Measurements from ENCODE around the gene TSPAN32. TPM values are rescaled to one million over a fixed set of nuclear protein-coding genes. Genes with fewer than 3 reads are reported as not detected.

Gene TSPAN32
- total RNA-seq = 3.4 and 4.5 TPM in 2 replicates
- long read RNA-seq = 0 reads

GRCh38 chr11:2301631-2302305 is at the start of gene TSPAN32, which contains the start of gene C11orf21:
Gene TSPAN32 (plus strand): TSS chr11:2302013. CDS start chr11:2302150, 137 bp downstream.
Gene C11orf21 (minus strand): TSS chr11:2301918. CDS start chr11:2301808, 110 bp downstream.
- no peak within 1 kb of the TSS for H3K27ac Mint-ChIP-seq
- H3K4me1 Mint-ChIP-seq (ENCODE audit: low read depth) = peaks cover 6% of the 10 kb centered on the region
- DNase-seq (ENCODE audit: low spot score, unreplicated experiment) = no peak
- no peaks in the 10 kb centered on the region for H3K9me3 Mint-ChIP-seq (ENCODE audit: low read depth)
- TF ChIP-seq CTCF (IDR thresholded peaks at IDR 0.05; ENCODE audit: unreplicated experiment) = no peak
- peaks cover 14% of the 10 kb centered on the region for H3K27me3 Mint-ChIP-seq
- no peak within 1 kb of the TSS for H3K4me3 Mint-ChIP-seq (ENCODE audit: low read depth)
- H3K36me3 Mint-ChIP-seq (ENCODE audit: insufficient read depth) = no peaks in the 10 kb centered on the region

- peaks cover 45% of the 10 kb centered on the region for H3K27me3 Mint-ChIP-seq
These were observed 49.8 kb upstream of the TSPAN32 start for GRCh38 chr11:2252018-2252417.

GRCh38 chr11:2256293-2256913 is 45.4 kb upstream of the TSPAN32 start:
- H3K9me3 Mint-ChIP-seq (ENCODE audit: low read depth) = peaks cover 7% of the 10 kb centered on the region
- no peak for DNase-seq (ENCODE audit: low spot score, unreplicated experiment)
- no peaks in the 10 kb centered on the region for H3K36me3 Mint-ChIP-seq (ENCODE audit: insufficient read depth)
- H3K27ac Mint-ChIP-seq = peak overlapping the region; percentile 84
- H3K27me3 Mint-ChIP-seq = peaks cover 37% of the 10 kb centered on the region
- no peak overlapping the region for H3K4me3 Mint-ChIP-seq (ENCODE audit: low read depth)
- TF ChIP-seq CTCF (IDR thresholded peaks at IDR 0.05; ENCODE audit: unreplicated experiment) = no peak
- no peaks in the 10 kb centered on the region for H3K4me1 Mint-ChIP-seq (ENCODE audit: low read depth)

More at GRCh38 chr11:2252018-2252417, 49.8 kb upstream of the TSPAN32 start:
- DNase-seq (ENCODE audit: low spot score, unreplicated experiment) = no peak
- Mint-ChIP-seq H3K27ac (no peak overlapping the region), H3K4me3 (ENCODE audit: low read depth) (no peak overlapping the region), H3K4me1 (ENCODE audit: low read depth) (no peaks in the 10 kb centered on the region), H3K9me3 (ENCODE audit: low read depth) (peaks cover 7% of the 10 kb centered on the region), H3K36me3 (ENCODE audit: insufficient read depth) (no peaks in the 10 kb centered on the region)
- no peak for TF ChIP-seq CTCF (IDR thresholded peaks at IDR 0.05; ENCODE audit: unreplicated experiment)

- no peak for DNase-seq (ENCODE audit: low spot score, unreplicated experiment)
- H3K36me3 Mint-ChIP-seq (ENCODE audit: insufficient read depth) = no peaks in the 10 kb centered on the region
- peaks cover 7% of the 10 kb centered on the region for H3K9me3 Mint-ChIP-seq (ENCODE audit: low read depth)
- no peak overlapping the region for H3K4me3 Mint-ChIP-seq (ENCODE audit: low read depth)
- H3K4me1 Mint-ChIP-seq (ENCODE audit: low read depth) = no peaks in the 10 kb centered on the region
- H3K27me3 Mint-ChIP-seq = peaks cover 41% of the 10 kb centered on the region
- H3K27ac Mint-ChIP-seq = peak overlapping the region; percentile 84
- TF ChIP-seq CTCF (IDR thresholded peaks at IDR 0.05; ENCODE audit: unreplicated experiment) = no peak
These were observed 44.7 kb upstream of the TSPAN32 start for GRCh38 chr11:2256951-2257700.

All from progenitor cell of endocrine pancreas (in vitro differentiated cells).